ENCODE data around the gene CIAO1. TPM values are rescaled to one million over a fixed set of nuclear protein-coding genes. Genes with fewer than 3 reads are reported as not detected.

CIAO1 gene
- total and polyA plus RNA-seq, 4 donors = 43.0 to 80.4 (median 47.0) TPM

- Histone ChIP-seq H3K36me3 (ENCODE audit: control insufficient read depth in 4 of 4, insufficient read depth in 3 of 4, low read depth in 1 of 4, low read length in 3 of 4) (no peaks in the 10 kb centered on the region), H3K27me3 (ENCODE audit: control insufficient read depth in 4 of 4, insufficient read depth in 4 of 4, low read length in 3 of 4) (peaks cover 0 to 2% (median 0%) of the 10 kb centered on the region in 4 donors), H3K9ac (ENCODE audit: low read depth in 1 of 2, low read length in 2 of 2) (no peak overlapping the region), H3K9me3 (ENCODE audit: control insufficient read depth in 4 of 4, low read length in 3 of 4) (no peaks in the 10 kb centered on the region), H3K27ac (ENCODE audit: low read depth in 1 of 2, low read length in 2 of 2) (no peak overlapping the region), H3K4me1 (ENCODE audit: control insufficient read depth in 4 of 4, insufficient read depth in 4 of 4, low read length in 3 of 4) (peaks cover 0 to 17% (median 12%) of the 10 kb centered on the region in 4 donors), H3K4me3 (ENCODE audit: low read depth in 1 of 3, low read length in 3 of 3) (no peak overlapping the region)
- no peak for DNase-seq (ENCODE audit: low spot score)
- WGBS = 87% methylated on average over 3 of the region's 3 CpGs
- TF ChIP-seq HNF4G (IDR thresholded peaks at IDR 0.05) (no peak), MAX (IDR thresholded peaks at IDR 0.05) (no peak), YY1 (IDR thresholded peaks at IDR 0.05) (no peak), RAD21 (IDR thresholded peaks at IDR 0.05) (no peak), TAF1 (conservative IDR thresholded peaks at IDR 0.05) (no peak), EGR1 (IDR thresholded peaks at IDR 0.05; ENCODE audit: low read depth in 2 of 2) (no peak), HNF4A (conservative IDR thresholded peaks at IDR 0.05) (no peak), ATF3 (IDR thresholded peaks at IDR 0.05) (no peak), GABPA (IDR thresholded peaks at IDR 0.05 in 1 of 2, conservative IDR thresholded peaks at IDR 0.05 in 1 of 2) (no peak), NR2F2 (IDR thresholded peaks at IDR 0.05) (no peak), RXRA (IDR thresholded peaks at IDR 0.05) (no peak), JUND (IDR thresholded peaks at IDR 0.05) (no peak), CTCF (IDR thresholded peaks at IDR 0.05; ENCODE audit: low read depth, low read length, missing input control) (no peak), FOXA1 (IDR thresholded peaks at IDR 0.05) (no peak), ZBTB33 (IDR thresholded peaks at IDR 0.05) (no peak), SP1 (IDR thresholded peaks at IDR 0.05) (no peak), FOXA2 (IDR thresholded peaks at IDR 0.05) (no peak), REST (IDR thresholded peaks at IDR 0.05) (no peak)
Measured at GRCh38 chr2:96320326-96320725, 54.3 kb downstream of the CIAO1 start.

Measured in liver (tissue), 9 donors.